HepG2 (cell line): ENCODE data around the gene DSE.

Source experiments
- ATF3 ChIP-seq: sonication (generic); formaldehyde crosslinking; IDR thresholded peaks from 2 replicates; pipeline ENCODE4 v1.4.0; 2020; ENCODE audit warnings: missing genetic modification reagents
- CEBPZ ChIP-seq: IDR thresholded peaks from 2 replicates; pipeline ENCODE4 v1.6.1; 2012; ENCODE audit warnings: low read length, improper control_type of control experiment
- ETS1 ChIP-seq: sonication (generic); formaldehyde crosslinking; IDR thresholded peaks from 2 replicates; pipeline ENCODE4 v1.4.0; 2020; ENCODE audit warnings: missing genetic modification reagents
- EZH2 ChIP-seq: conservative IDR thresholded peaks from 2 replicates; pipeline ENCODE4 v1.6.1; 2012; ENCODE audit warnings: mild to moderate bottlenecking, low read depth, low read length, moderate library complexity
- NFIC ChIP-seq: IDR thresholded peaks from 2 replicates; pipeline ENCODE4 v1.6.1; 2012; ENCODE audit warnings: mild to moderate bottlenecking, low read length, inconsistent platforms
- POLR2AphosphoS5 ChIP-seq: IDR thresholded peaks from 2 replicates; pipeline ENCODE4 v1.6.1; 2012; ENCODE audit warnings: low read depth, low read length
- RBFOX2 ChIP-seq: fragments of 200-400 bp; formaldehyde crosslinking; IDR thresholded peaks from 2 replicates; pipeline ENCODE4 v1.6.1; 2017; ENCODE audit warnings: low read depth, mild to moderate bottlenecking, low read length
- SP1 ChIP-seq, 2 experiments: fragments of 450-650 bp in 1 of 2; sonication (generic) in 1 of 2; formaldehyde crosslinking in 1 of 2; IDR thresholded peaks; 2 replicates each; pipeline versions ENCODE4 v1.4.0 to v1.6.1; 2016 to 2020; ENCODE audit warnings: missing genetic modification reagents in 1 of 2
- ZNF577 ChIP-seq: sonication (generic); formaldehyde crosslinking; IDR thresholded peaks from 2 replicates; pipeline ENCODE4 v1.4.0; 2020; ENCODE audit warnings: mild to moderate bottlenecking, low read depth, missing genetic modification reagents, borderline replicate concordance

- TF ChIP-seq ETS1 (CRISPR knock-in tag), result no peak
- no peak for TF ChIP-seq CEBPZ
- TF ChIP-seq EZH2, result no peak
- no peak for TF ChIP-seq NFIC
- TF ChIP-seq POLR2AphosphoS5, result no peak
- no peak for TF ChIP-seq SP1 (IDR thresholded peaks at IDR 0.05)
- TF ChIP-seq SP1 (CRISPR knock-in tag; IDR thresholded peaks at IDR 0.05), result no peak
- no peak for TF ChIP-seq RBFOX2
- no peak for TF ChIP-seq ATF3 (CRISPR knock-in tag)
- TF ChIP-seq ZNF577 (CRISPR knock-in tag), result no peak
Observed at GRCh38 chr6:116475141-116475540, 104.4 kb downstream of the DSE start.
